ENCODE results near the gene SETD5. TPM values are rescaled to one million over a fixed set of nuclear protein-coding genes. Genes with fewer than 3 reads are reported as not detected.

The SETD5 gene
- total RNA-seq, 1 experiment from 2014 or later, result 279 TPM

DNA sequence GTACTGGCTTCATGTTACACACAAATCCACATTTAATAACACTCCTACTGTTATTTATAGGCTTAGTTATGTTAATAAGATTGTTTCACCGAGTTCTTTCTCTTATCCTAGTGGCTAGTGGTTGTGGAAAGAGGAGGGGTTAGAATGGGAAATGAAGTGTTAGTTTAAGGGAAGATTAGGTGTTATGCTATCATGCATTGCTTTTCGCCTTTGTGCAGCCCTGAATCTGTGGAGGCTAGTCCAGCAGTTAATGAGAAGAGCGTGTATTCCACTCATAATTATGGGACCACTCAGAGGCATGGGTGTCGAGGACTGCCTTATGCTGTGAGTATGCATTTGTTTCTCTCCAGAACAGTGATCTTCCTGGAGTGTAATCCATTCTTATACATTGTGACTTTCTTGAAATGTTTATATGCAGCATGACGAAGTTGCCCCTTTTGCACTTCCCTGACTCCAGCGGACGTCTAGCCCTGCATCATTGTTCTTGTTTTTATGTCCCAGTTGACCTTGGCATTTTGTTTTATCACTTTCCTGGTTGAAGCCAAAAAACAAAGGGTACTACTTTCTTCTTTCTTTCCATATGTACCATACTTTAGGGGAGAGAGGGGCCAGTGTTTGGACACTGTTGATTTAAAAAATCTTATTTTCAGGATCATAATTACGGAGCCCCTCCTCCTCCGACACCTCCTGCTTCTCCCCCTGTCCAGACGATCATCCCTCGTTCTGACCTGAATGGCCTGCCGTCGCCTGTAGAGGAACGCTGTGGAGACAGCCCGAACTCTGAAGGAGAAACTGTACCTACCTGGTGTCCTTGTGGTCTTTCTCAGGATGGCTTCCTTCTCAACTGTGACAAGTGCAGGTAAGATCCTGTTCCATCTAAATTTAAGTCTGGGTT lies 36.5 kb downstream of the SETD5 start (continued):
- TF ChIP-seq, protein P1, sequence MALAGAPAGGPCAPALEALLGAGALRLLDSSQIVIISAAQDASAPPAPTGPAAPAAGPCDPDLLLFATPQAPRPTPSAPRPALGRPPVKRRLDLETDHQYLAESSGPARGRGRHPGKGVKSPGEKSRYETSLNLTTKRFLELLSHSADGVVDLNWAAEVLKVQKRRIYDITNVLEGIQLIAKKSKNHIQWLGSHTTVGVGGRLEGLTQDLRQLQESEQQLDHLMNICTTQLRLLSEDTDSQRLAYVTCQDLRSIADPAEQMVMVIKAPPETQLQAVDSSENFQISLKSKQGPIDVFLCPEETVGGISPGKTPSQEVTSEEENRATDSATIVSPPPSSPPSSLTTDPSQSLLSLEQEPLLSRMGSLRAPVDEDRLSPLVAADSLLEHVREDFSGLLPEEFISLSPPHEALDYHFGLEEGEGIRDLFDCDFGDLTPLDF (CRISPR knock-in tag; IDR thresholded peaks at IDR 0.05), result no peak
- TF ChIP-seq ESRRA (CRISPR knock-in tag; IDR thresholded peaks at IDR 0.05; ENCODE audit: borderline replicate concordance), result no peak
- TF ChIP-seq, protein P2, sequence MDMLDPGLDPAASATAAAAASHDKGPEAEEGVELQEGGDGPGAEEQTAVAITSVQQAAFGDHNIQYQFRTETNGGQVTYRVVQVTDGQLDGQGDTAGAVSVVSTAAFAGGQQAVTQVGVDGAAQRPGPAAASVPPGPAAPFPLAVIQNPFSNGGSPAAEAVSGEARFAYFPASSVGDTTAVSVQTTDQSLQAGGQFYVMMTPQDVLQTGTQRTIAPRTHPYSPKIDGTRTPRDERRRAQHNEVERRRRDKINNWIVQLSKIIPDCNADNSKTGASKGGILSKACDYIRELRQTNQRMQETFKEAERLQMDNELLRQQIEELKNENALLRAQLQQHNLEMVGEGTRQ (CRISPR knock-in tag; IDR thresholded peaks at IDR 0.05), result no peak
- TF ChIP-seq ZNF425 (CRISPR knock-in tag; conservative IDR thresholded peaks at IDR 0.05), result no peak
- TF ChIP-seq FOXP4 (CRISPR knock-in tag; IDR thresholded peaks at IDR 0.05), result no peak
- TF ChIP-seq HMGA2 (CRISPR knock-in tag; IDR thresholded peaks at IDR 0.05), result no peak
- no peak for TF ChIP-seq OVOL2 (CRISPR knock-in tag; IDR thresholded peaks at IDR 0.05; ENCODE audit: borderline replicate concordance)

DNA sequence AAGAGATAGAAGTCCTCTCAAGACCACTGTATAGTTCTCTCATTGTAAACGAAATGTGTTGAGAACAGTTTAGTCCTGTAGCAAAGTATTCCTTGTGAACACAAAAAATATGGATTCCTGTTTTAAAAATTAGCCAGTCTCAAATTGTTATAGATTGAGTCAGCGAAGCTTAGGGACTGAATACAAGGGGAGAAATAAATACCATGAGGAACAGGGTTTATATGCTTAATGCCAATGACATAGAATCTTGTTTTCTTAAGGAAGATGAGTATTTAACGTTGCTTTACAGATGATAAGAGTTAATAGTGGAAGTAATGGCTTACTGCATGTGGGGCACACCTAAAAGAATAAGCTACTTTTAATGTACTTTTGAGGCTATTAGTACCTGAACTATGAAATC lies 37.9 kb downstream of the SETD5 start:
- Mint-ChIP-seq H3K36me3 (peaks cover 78% of the 10 kb centered on the region), H3K9me3 (no peaks in the 10 kb centered on the region), H3K4me3 (no peak overlapping the region), H3K27me3 (ENCODE audit: low read depth) (no peaks in the 10 kb centered on the region), H3K4me1 (no peaks in the 10 kb centered on the region), H3K27ac (no peak overlapping the region)
- TF ChIP-seq RORB (CRISPR knock-in tag; IDR thresholded peaks at IDR 0.05) (no peak), KAT7 (CRISPR knock-in tag; IDR thresholded peaks at IDR 0.05; ENCODE audit: borderline replicate concordance) (no peak), ZBTB21 (CRISPR knock-in tag; IDR thresholded peaks at IDR 0.05; ENCODE audit: borderline replicate concordance) (no peak), ATF1 (CRISPR knock-in tag; IDR thresholded peaks at IDR 0.05) (no peak)
- DNase-seq (ENCODE audit: low spot score) (no peak), ATAC-seq (no peak)
- ChIA-PET POLR2A (interaction anchor here (0.6 to 0.8 kb wide), 2 partner anchors 64 to 232 kb away, joined by 3 read pairs; no protein-coding TSS in a partner anchor), CTCF (interaction anchor here (0.7 kb wide), 1 partner anchor 665 kb away, joined by 4 read pairs; no protein-coding TSS in a partner anchor)

GRCh38 chr3:9439331-9439730 lies 41.9 kb downstream of the SETD5 start:
- POLR2A ChIA-PET, result no interaction called here

More at GRCh38 chr3:9439331-9439730, 41.9 kb downstream of the SETD5 start:
- TF ChIP-seq EMX1 (CRISPR knock-in tag; IDR thresholded peaks at IDR 0.05) (no peak), GABPB1 (CRISPR knock-in tag; IDR thresholded peaks at IDR 0.05) (no peak), ZNF138 (CRISPR knock-in tag; conservative IDR thresholded peaks at IDR 0.05) (no peak), PREB (CRISPR knock-in tag; IDR thresholded peaks at IDR 0.05; ENCODE audit: borderline replicate concordance) (no peak), ZNF281 (CRISPR knock-in tag; IDR thresholded peaks at IDR 0.05) (no peak)
- Mint-ChIP-seq H3K4me1 (no peaks in the 10 kb centered on the region), H3K4me3 (no peak overlapping the region), H3K27me3 (ENCODE audit: low read depth) (no peaks in the 10 kb centered on the region), H3K36me3 (peaks cover 82% of the 10 kb centered on the region), H3K27ac (no peak overlapping the region), H3K9me3 (no peaks in the 10 kb centered on the region)
- no peak for ATAC-seq
- no peak for DNase-seq (ENCODE audit: low spot score)
- CTCF ChIA-PET, result no interaction called here
